ENCODE measurements around the gene KIRREL3.

DNA sequence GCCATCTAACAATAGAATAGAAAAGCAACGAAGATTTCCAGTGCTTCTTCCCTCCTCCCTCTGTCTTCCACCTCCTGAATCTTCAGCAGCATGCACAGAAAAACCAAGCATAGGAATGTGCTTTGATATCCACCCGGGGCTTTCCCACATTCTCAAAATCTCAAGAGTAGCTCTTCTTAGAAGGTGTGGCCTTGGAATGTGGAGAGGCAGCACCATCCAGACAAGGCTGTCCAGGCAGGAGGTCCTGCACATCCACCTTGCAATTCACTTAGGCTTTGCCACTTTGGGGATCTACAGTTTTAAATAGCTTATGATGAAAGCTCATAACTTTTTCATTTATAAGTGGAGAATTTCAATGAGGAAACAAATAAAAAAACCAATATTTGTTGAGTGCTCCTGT lies 72.9 kb downstream of the KIRREL3 start:
- TF ChIP-seq, protein P1, sequence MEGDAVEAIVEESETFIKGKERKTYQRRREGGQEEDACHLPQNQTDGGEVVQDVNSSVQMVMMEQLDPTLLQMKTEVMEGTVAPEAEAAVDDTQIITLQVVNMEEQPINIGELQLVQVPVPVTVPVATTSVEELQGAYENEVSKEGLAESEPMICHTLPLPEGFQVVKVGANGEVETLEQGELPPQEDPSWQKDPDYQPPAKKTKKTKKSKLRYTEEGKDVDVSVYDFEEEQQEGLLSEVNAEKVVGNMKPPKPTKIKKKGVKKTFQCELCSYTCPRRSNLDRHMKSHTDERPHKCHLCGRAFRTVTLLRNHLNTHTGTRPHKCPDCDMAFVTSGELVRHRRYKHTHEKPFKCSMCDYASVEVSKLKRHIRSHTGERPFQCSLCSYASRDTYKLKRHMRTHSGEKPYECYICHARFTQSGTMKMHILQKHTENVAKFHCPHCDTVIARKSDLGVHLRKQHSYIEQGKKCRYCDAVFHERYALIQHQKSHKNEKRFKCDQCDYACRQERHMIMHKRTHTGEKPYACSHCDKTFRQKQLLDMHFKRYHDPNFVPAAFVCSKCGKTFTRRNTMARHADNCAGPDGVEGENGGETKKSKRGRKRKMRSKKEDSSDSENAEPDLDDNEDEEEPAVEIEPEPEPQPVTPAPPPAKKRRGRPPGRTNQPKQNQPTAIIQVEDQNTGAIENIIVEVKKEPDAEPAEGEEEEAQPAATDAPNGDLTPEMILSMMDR (conservative IDR thresholded peaks at IDR 0.05), result no peak
- TF ChIP-seq ZFX (IDR thresholded peaks at IDR 0.05), result no peak
